ES-I3 (cell line): ENCODE results near the gene GOSR2.

ENCODE experiments used
- H3K36me3 ChIP-seq: 2 replicates; pipeline ENCODE4 v1.6.1; 2013; ENCODE audit warnings: mild to moderate bottlenecking, low read length, control low read depth, moderate library complexity; ENCODE audit not compliant: insufficient read depth
- H3K4me1 ChIP-seq: 2 replicates; pipeline ENCODE4 v1.6.1; 2013; ENCODE audit warnings: mild to moderate bottlenecking, control low read depth, low read length; ENCODE audit not compliant: insufficient read depth
- H3K9ac ChIP-seq: 2 replicates; pipeline ENCODE4 v1.6.1; 2013; ENCODE audit warnings: low read depth, mild to moderate bottlenecking, low read length, moderate library complexity
- H3K9me3 ChIP-seq: 2 replicates; pipeline ENCODE4 v1.6.1; 2013; ENCODE audit warnings: mild to moderate bottlenecking, low read length, moderate library complexity; ENCODE audit not compliant: control insufficient read depth, insufficient read depth

GOSR2 gene

GRCh38 chr17:46885415-46886309, 37.3 kb upstream of the GOSR2 start:
- no peaks in the 10 kb centered on the region for H3K9me3 ChIP-seq

GRCh38 chr17:46886310-46886663, 36.7 kb upstream of the GOSR2 start:
- no peak overlapping the region for H3K9ac ChIP-seq
- no peaks in the 10 kb centered on the region for H3K36me3 ChIP-seq
- H3K9me3 ChIP-seq, result no peaks in the 10 kb centered on the region
- peaks cover 12% of the 10 kb centered on the region; the same call in 1 of the 2 replicates for H3K4me1 ChIP-seq

More at GRCh38 chr17:46885415-46886309, 37.3 kb upstream of the GOSR2 start:
- Histone ChIP-seq H3K9ac (no peak overlapping the region), H3K4me1 (peaks cover 12% of the 10 kb centered on the region; the same call in 1 of the 2 replicates), H3K36me3 (no peaks in the 10 kb centered on the region)

GRCh38 chr17:46887717-46888116, 35.2 kb upstream of the GOSR2 start:
- Histone ChIP-seq H3K9ac (no peak overlapping the region), H3K36me3 (no peaks in the 10 kb centered on the region), H3K9me3 (no peaks in the 10 kb centered on the region), H3K4me1 (peaks cover 12% of the 10 kb centered on the region; the same call in 1 of the 2 replicates)

- Histone ChIP-seq H3K9ac (no peak overlapping the region), H3K36me3 (no peaks in the 10 kb centered on the region), H3K4me1 (peaks cover 11% of the 10 kb centered on the region; the same call in 1 of the 2 replicates), H3K9me3 (no peaks in the 10 kb centered on the region)
These were observed 34.2 kb upstream of the GOSR2 start for GRCh38 chr17:46888727-46889126.

- Histone ChIP-seq H3K9me3 (no peaks in the 10 kb centered on the region), H3K9ac (no peak overlapping the region), H3K36me3 (no peaks in the 10 kb centered on the region), H3K4me1 (peaks cover 18% of the 10 kb centered on the region)
These were observed 33.4 kb upstream of the GOSR2 start for GRCh38 chr17:46889519-46889918.

- Histone ChIP-seq H3K36me3 (no peaks in the 10 kb centered on the region), H3K4me1 (peaks cover 20% of the 10 kb centered on the region), H3K9me3 (no peaks in the 10 kb centered on the region), H3K9ac (no peak overlapping the region)
These were observed 32.9 kb upstream of the GOSR2 start for GRCh38 chr17:46889992-46890564.

GRCh38 chr17:46890638-46891037, 32.3 kb upstream of the GOSR2 start:
- Histone ChIP-seq H3K9me3 (no peaks in the 10 kb centered on the region), H3K4me1 (peaks cover 20% of the 10 kb centered on the region), H3K9ac (no peak overlapping the region), H3K36me3 (no peaks in the 10 kb centered on the region)

- Histone ChIP-seq H3K9ac (no peak overlapping the region), H3K9me3 (no peaks in the 10 kb centered on the region), H3K4me1 (peaks cover 20% of the 10 kb centered on the region)
These were observed 30.7 kb upstream of the GOSR2 start for GRCh38 chr17:46892192-46892703.

GRCh38 chr17:46894024-46894423, 28.9 kb upstream of the GOSR2 start:
- no peaks in the 10 kb centered on the region for H3K9me3 ChIP-seq
- H3K36me3 ChIP-seq, result no peaks in the 10 kb centered on the region
- peaks cover 20% of the 10 kb centered on the region for H3K4me1 ChIP-seq
- H3K9ac ChIP-seq, result no peak overlapping the region

More at GRCh38 chr17:46892192-46892703, 30.7 kb upstream of the GOSR2 start:
- no peaks in the 10 kb centered on the region for H3K36me3 ChIP-seq

- H3K36me3 ChIP-seq, result no peaks in the 10 kb centered on the region
- H3K9me3 ChIP-seq, result no peaks in the 10 kb centered on the region
- no peak overlapping the region for H3K9ac ChIP-seq
- H3K4me1 ChIP-seq, result peaks cover 20% of the 10 kb centered on the region
These were observed 28.3 kb upstream of the GOSR2 start for GRCh38 chr17:46894476-46895151.

- no peaks in the 10 kb centered on the region for H3K36me3 ChIP-seq
These were observed 27.8 kb upstream of the GOSR2 start for GRCh38 chr17:46895171-46895570.

GRCh38 chr17:46896991-46897390, 26.0 kb upstream of the GOSR2 start:
- H3K36me3 ChIP-seq, result no peaks in the 10 kb centered on the region
- H3K9me3 ChIP-seq, result no peaks in the 10 kb centered on the region
- H3K9ac ChIP-seq, result no peak overlapping the region
- H3K4me1 ChIP-seq, result peaks cover 11% of the 10 kb centered on the region

More at GRCh38 chr17:46895171-46895570, 27.8 kb upstream of the GOSR2 start:
- H3K9ac ChIP-seq, result no peak overlapping the region
- H3K4me1 ChIP-seq, result peaks cover 15% of the 10 kb centered on the region
- H3K9me3 ChIP-seq, result no peaks in the 10 kb centered on the region

GRCh38 chr17:46898364-46898763, 24.6 kb upstream of the GOSR2 start:
- no peaks in the 10 kb centered on the region for H3K36me3 ChIP-seq
- H3K9ac ChIP-seq, result no peak overlapping the region
- peaks cover 19% of the 10 kb centered on the region for H3K4me1 ChIP-seq
- no peaks in the 10 kb centered on the region for H3K9me3 ChIP-seq

GRCh38 chr17:46898860-46899259, 24.1 kb upstream of the GOSR2 start:
- Histone ChIP-seq H3K4me1 (peaks cover 16% of the 10 kb centered on the region), H3K9ac (no peak overlapping the region), H3K36me3 (no peaks in the 10 kb centered on the region), H3K9me3 (no peaks in the 10 kb centered on the region)
